ENCODE data around the gene ELK4.

GRCh38 chr1:205563927-205564441 lies 67.8 kb downstream of the ELK4 start:
- TF ChIP-seq, protein P1, sequence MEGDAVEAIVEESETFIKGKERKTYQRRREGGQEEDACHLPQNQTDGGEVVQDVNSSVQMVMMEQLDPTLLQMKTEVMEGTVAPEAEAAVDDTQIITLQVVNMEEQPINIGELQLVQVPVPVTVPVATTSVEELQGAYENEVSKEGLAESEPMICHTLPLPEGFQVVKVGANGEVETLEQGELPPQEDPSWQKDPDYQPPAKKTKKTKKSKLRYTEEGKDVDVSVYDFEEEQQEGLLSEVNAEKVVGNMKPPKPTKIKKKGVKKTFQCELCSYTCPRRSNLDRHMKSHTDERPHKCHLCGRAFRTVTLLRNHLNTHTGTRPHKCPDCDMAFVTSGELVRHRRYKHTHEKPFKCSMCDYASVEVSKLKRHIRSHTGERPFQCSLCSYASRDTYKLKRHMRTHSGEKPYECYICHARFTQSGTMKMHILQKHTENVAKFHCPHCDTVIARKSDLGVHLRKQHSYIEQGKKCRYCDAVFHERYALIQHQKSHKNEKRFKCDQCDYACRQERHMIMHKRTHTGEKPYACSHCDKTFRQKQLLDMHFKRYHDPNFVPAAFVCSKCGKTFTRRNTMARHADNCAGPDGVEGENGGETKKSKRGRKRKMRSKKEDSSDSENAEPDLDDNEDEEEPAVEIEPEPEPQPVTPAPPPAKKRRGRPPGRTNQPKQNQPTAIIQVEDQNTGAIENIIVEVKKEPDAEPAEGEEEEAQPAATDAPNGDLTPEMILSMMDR (IDR thresholded peaks at IDR 0.05; ENCODE audit: insufficient read depth, low read length), result no peak
- no peak for TF ChIP-seq POLR2AphosphoS5 (IDR thresholded peaks at IDR 0.05; ENCODE audit: low read depth)
- TF ChIP-seq REST (IDR thresholded peaks at IDR 0.05; ENCODE audit: insufficient replicate concordance, low read depth), result no peak
- TF ChIP-seq GABPA (IDR thresholded peaks at IDR 0.05; ENCODE audit: low read depth), result no peak

Data from HL-60 (cell line).